Dedifferentiated amniotic fluid mesenchymal stem cell (primary cell): Measurements from ENCODE around the gene IFT43.

ENCODE experiments used
- DNase-seq: peaks from one replicate; pipeline ENCODE4 v3.0.0-alpha.2; 2016; ENCODE audit errors: extremely low spot score

Gene IFT43

DNA sequence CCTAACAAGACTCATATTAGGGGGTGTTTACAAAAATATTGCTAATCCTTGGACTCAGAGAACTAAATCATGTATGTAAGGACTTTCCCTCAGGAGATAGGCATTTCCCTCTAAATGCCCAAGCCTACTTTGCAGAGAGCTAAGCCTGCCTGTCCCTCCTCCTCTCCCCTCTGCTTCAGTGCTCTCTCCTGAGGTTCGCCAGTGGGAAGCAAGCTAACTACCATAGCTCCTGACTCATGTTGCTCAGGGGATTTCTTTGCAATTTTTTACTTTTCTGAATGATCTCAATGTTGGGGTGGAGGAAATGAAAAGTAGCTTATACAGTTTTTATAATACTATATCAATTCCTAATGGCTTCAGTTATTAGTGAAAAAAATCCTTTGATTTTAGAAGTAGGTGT lies 29.6 kb downstream of the IFT43 start:
- DNase-seq: no peak

DNA sequence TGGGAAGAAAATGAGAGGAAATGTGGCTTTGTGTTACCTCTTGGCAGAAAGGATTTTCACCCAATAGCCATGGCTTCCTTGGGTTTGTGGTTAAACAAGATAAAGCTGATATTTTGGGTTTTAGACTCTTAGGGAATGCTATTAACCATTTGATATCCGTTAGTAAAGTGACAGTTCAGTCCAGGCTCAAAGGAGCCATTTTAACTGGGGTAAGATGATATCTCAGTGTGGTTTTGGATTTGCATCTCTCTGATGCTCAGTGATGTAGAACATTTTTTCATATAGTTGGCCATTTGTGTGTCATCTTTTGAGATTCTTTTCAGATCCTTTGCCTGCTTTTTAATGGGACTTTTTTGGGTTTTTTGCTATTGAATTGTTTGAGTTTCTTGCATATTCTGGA lies 30.1 kb downstream of the IFT43 start:
- DNase-seq: no peak

DNA sequence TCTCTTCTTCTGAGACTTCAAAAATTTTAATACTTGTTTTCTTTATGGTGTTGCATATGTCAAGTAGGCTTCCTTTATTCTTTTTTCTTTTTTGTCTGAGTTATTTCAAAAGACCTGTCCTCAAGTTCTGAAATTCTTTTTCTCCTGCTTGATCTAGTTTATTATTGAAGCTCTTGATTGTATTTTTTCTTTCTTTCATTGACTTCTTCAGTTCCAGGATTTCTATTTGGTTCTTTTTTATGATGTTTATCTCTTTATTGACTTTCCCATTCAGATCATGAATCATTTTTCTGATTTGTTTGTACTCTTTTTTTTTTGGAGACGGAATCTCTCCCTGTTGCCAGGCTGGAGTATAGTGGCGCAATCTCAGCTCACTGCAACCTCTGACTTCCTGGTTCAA lies 34.1 kb downstream of the IFT43 start:
- DNase-seq: no peak

GRCh38 chr14:76022991-76023390 lies 37.4 kb downstream of the IFT43 start:
- DNase-seq: no peak

DNA sequence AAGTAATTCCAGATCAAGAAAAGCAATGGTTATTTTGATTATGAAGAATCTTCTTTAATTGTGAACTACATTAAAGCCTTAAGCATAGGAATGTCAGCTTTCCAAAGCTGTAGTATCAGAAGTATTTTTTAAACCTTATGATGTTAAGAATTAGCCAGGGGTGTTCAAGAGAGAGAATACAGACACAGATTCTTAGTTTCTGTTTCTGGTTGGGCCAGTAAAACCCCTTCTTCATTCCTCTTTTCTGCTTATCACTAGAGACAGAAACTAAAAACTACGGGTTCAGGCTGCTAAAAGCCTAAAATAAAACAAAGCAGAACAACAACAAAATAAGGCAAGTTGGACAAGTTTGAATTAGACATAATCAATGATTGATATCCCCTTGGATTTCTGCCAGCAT lies 38.2 kb downstream of the IFT43 start:
- no peak for DNase-seq

DNA sequence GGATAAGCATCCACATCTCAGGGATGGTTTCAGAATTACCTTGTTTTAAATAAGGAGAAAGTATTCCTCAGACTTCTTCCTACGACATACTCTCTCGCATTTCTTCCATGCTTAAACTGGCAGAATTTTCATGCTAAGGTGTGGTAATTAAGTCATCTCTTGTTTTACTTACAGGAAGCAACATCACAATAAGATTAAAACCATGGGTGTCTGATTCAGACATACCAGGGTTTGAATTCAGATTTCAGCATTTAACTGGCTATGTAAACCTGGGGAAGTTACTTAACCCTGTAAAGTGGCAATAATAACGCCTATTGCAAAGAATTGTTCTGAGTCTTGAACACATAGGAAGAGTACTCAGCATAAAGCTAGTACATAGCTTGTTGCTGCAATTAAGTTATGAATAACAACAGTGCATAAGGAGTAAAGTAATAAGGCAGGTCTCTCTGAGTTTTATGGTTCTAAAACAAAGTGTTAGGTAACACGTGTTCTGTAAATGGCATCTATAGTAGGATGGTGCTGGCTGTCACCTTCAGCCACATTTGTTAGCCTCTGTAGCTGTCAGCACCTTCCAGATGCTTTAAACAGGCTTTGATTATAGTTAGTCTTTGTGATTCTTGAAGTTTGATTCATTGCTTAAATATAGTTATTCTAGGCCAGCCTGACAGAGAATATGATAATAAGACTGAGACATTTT lies 38.8 kb downstream of the IFT43 start:
- DNase-seq: no peak

DNA sequence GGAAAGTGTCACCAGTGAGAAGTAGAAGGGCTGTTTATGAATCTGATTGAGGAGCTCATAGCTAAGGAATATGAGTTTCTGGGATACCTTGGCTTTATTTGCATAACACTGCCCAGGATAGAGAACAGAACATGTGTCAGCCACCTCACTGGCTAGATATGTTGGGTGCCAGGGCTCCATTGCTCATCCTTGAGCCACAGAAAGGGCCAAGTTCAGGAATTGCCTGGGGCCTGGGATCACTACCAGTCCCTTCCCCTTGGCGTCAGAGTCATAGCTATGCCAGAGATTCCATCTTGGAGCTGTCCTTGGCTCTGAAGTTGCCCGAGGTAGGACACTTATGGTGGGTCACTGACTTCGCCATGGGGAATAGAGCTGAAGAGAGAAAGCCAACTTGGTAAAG lies 49.0 kb downstream of the IFT43 start:
- DNase-seq: no peak

DNA sequence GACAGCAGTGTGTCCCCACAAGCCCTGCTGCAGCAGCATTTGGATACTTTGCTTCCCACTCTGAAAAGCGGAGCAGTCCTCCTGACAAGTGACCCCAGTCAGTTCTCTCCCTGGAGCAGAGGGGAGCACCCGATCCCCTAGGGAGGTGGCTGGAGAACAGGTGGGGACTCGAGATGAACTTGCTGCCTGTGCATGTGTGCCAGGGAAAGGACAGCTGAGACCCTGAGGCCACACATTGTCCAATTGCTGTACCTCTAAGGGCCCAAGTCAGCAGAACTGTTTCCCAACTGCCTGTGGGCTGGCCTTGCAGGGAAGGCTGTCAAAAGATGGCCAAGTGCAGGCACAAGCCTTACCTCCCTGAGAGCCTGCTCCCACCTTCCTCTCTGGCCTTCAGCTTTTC lies 55.1 kb downstream of the IFT43 start:
- no peak for DNase-seq

DNA sequence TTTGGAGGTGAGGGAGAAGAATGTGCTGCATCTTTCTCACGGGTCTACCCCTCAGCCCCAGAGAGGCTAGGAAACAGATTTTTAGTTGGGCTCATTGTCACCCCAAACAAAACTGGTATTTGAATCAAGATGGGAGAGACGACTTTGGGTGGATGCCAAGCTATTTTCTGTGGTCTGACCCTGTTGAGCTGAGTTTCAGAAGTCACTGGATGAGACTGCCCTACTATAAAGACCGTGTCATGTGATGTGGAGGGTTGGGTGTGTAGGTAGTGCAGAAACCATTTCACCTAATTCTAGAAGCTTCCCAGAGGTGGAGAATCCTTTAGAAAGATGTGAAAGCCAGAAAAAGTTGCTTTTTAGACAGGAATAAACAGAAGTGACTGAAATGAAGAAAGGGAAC lies 60.2 kb downstream of the IFT43 start:
- no peak for DNase-seq

GRCh38 chr14:76050250-76050649 lies 64.7 kb downstream of the IFT43 start:
- DNase-seq: no peak

DNA sequence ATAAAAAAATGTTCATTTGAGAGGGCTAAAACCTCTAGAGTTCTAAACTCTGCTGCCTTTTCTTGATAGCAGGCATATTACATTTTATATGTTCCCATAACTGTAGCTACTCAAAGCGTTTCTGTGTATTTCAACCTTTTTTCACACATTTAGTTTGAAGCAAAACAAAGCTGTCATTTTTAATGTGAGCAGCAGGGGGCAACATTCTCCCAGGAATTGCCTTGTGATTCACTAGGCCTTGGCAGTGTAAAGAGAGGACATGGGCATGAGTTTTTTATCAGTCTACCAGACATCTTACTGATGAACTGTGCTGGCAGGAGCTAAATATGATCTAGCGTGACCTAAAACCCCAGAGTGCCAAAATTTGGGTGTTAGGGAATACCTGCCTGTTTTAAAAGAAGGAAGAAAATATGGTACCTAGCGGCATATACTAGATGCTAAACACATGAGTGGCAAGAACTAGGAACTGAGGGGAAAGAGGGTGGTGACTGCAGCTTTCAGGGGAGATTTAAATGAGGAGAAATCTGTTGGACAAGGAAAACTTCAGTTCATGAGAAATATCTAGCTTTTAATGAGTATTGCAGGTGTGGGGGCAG lies 65.3 kb downstream of the IFT43 start:
- DNase-seq: peak; percentile 80

DNA sequence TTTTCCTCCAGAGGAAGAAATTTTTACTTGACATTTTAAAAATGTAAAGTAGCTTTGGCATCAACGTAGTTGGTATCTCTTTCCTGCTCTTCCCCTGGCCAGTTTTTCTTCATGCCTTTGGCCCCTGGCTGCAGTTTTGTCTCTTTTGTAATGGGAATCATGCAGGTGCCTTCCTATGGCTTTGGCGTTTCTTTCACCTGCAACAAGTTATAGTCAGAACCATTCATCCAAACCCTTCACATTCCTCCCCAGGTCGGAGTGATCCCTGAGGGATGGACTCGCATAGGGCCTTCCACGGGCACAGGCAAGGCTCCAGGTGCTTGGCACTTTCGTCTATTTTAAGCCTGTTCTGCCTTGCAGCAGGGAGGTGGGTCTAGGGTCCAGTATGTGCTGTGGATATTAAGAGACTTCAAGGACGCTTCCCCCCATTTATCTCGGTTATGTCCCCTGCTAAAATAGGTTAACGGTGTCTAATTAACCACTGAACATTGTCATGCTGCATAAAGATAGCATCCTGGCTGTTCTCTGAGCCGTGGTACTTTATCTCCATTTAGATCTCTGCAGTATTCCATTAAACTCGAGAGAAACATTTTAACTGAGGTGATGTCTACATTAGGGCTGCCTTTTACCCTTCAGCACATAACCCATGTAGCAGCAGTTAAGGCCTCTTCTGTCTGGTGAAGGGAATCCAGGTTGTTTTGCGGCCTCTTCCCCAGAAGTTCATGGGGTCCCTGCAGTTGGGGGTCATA lies 66.3 kb downstream of the IFT43 start:
- DNase-seq: no peak

DNA sequence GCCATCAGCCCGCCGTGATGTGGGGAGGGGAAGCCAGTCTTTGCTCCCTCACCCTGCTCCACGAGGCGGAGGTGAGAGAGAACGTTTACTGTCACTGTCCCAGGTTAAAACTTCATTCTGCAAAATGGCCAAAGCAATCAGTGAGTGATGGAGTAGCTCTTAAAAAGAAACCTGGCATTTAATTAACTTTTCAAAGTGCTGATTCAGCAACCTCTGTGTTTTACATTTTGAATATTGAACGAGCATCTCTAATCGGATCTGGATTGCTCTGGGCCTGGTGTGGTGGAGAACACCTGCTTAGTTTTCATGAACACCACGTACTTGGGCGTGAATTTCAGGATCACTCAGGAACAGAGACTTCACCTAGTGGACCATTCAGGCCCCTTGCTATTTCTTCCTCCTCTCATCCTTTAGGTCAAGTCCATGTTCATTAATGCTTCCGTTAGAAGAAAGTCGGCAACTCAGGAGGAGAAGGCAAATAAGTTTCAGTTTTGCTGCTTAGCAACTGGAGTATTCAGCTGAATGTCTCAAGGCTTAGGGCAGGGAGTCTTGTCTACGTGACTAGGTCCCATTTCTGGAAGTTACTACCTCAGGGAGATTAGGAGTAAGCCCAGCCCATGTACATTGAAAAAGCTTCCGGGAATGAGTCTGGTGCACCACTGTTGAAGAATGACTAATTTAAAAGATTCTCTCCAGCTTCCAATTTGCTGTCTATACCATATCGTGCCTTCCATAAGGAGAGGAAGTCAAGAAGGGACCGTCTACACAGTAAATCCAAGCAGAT lies 68.2 kb downstream of the IFT43 start:
- no peak for DNase-seq

DNA sequence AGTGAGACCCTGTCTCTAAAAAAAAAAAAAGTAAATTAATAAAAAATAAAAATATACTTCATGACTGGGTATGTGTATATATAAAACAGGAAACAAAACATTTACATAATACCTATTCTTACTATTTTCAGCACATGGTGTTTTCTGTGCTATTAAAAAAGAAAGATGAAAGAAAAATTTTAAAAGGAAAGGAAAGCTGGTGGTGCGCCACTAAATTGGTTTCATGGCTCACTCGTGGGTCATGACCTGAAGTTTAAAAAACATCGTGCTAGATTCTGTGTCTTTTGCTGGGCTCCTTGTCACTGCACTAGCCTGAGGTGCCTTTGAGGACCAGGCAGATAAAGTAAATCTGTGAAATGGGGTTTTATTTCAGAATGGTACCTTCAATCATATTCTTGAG lies 69.8 kb downstream of the IFT43 start:
- no peak for DNase-seq

- DNase-seq: no peak
Measured at GRCh38 chr14:76056128-76056527, 70.6 kb downstream of the IFT43 start.

DNA sequence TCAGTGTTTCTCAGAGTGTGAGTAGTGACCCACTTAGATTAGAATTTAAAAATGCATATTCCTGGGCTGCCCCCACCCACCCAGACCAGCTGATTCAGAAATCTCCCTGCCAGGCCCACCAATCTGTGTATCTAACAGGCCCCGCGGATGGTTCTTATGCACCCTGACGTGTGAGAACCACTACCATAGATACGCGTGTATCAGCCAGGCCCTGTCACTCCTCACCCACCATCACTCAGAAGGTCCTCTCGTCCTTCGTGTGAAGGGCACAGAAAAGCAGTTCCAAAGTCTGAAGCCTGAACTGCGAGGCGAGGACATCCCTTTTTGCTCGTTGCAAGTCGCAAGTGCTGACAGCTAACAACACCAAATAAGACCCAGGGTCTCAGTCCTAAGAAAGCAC lies 72.4 kb downstream of the IFT43 start:
- no peak for DNase-seq

GRCh38 chr14:76063327-76063726 lies 77.8 kb downstream of the IFT43 start:
- DNase-seq: no peak

DNA sequence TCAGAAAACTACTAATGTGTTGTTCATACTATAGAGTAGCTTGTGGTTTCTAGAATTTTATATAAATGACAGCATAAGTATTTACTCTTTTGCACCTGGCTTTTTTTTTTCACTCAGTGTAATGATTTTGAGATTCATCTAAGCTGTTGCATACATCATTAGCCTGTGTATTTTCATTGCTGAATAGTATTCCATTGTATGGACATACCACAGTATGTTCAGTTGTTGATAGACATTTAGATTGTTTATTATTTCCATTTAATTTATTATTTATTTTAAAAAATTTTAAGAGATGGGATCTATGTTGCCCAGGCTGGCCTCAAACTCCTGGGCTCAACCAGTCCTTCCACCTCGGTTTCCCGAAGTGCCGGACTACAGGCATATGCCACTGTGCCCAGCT lies 80.0 kb downstream of the IFT43 start:
- no peak for DNase-seq

GRCh38 chr14:76067536-76067935 lies 82.0 kb downstream of the IFT43 start:
- no peak for DNase-seq

DNA sequence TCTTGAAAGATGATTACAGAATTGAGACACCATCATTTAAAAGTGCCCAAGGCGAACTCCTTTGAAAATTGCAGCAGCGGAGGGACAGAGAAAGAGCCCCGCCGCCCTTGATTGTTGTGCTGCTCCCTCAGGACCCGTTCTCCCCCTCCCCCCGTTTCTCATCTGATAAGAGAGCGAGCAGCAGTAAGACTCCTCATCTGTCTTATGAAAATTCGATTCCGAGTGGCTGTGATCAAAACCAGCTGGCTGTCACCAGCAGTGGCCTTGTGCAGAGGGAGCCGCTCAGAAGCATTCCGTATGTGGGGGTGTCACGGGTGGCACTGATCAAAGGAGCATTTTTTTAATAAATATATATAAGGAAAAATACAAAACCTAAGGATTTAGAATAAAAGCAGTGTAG lies 88.2 kb downstream of the IFT43 start:
- DNase-seq: no peak

GRCh38 chr14:76077340-76077739 lies 91.8 kb downstream of the IFT43 start:
- no peak for DNase-seq

DNA sequence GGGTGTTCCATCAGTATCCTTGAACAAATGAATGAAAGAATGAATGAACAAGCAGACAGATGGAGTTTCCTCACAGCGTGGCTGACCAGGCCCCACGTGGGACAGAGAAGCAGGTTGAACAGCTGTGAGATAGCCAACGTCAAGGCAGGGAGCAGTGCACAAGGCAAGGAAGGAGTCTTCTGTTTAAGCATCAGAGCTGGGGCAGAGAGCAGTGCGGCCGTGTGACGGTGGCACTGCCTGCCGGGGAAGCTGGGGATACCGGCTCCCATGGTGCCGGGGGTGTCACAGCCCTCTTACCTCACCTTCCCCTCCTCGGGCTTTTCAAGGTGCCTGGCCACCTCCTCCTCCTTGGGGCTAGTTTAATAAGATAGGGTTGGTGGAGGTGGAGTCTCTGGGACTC lies 92.9 kb downstream of the IFT43 start:
- DNase-seq: no peak

DNA sequence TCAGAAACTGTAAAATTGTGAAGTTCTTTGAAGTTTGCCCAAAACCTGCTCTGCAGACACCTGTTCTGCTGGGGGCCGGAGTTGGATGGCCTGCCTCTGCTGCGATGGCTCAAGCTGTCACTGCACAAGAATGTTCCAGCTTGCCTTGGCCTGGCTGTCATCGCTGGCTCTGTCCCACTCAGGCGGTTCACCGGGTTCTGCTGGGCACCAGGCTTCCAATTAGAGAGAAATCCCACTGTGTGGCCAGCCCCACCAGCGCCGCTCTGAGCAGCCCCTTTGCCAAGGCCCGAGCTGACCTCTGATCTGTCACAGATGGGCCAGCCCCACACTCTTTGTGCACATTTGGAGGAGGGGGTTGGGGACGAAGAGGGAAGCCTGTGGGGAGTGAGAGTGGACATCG lies 94.5 kb downstream of the IFT43 start:
- no peak for DNase-seq
